Measurements from ENCODE around the gene ZNF664. TPM values are rescaled to one million over a fixed set of nuclear protein-coding genes. Genes with fewer than 3 reads are reported as not detected.

Gene ZNF664
- total and polyA plus RNA-seq, 2 of the 8 experiments (the other 6 are each of a cell fraction or from before 2014, with no cell fraction given): 22.8 to 51.4 TPM

DNA sequence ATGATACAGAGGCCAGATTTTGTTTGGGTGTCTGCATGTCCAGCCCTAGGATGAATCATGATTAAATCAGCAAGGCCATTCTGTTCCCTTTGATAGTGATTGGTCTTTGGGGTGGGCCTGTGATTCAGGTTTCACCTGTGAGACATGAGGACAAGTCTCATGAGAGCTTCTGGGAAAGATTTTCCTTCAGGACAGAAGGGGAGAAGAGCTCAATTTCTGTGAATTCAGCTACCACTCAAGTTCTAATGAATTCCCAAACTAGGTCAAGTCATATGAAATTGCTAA lies 73.4 kb downstream of the ZNF664 start (continued):
- TF ChIP-seq, protein P1, sequence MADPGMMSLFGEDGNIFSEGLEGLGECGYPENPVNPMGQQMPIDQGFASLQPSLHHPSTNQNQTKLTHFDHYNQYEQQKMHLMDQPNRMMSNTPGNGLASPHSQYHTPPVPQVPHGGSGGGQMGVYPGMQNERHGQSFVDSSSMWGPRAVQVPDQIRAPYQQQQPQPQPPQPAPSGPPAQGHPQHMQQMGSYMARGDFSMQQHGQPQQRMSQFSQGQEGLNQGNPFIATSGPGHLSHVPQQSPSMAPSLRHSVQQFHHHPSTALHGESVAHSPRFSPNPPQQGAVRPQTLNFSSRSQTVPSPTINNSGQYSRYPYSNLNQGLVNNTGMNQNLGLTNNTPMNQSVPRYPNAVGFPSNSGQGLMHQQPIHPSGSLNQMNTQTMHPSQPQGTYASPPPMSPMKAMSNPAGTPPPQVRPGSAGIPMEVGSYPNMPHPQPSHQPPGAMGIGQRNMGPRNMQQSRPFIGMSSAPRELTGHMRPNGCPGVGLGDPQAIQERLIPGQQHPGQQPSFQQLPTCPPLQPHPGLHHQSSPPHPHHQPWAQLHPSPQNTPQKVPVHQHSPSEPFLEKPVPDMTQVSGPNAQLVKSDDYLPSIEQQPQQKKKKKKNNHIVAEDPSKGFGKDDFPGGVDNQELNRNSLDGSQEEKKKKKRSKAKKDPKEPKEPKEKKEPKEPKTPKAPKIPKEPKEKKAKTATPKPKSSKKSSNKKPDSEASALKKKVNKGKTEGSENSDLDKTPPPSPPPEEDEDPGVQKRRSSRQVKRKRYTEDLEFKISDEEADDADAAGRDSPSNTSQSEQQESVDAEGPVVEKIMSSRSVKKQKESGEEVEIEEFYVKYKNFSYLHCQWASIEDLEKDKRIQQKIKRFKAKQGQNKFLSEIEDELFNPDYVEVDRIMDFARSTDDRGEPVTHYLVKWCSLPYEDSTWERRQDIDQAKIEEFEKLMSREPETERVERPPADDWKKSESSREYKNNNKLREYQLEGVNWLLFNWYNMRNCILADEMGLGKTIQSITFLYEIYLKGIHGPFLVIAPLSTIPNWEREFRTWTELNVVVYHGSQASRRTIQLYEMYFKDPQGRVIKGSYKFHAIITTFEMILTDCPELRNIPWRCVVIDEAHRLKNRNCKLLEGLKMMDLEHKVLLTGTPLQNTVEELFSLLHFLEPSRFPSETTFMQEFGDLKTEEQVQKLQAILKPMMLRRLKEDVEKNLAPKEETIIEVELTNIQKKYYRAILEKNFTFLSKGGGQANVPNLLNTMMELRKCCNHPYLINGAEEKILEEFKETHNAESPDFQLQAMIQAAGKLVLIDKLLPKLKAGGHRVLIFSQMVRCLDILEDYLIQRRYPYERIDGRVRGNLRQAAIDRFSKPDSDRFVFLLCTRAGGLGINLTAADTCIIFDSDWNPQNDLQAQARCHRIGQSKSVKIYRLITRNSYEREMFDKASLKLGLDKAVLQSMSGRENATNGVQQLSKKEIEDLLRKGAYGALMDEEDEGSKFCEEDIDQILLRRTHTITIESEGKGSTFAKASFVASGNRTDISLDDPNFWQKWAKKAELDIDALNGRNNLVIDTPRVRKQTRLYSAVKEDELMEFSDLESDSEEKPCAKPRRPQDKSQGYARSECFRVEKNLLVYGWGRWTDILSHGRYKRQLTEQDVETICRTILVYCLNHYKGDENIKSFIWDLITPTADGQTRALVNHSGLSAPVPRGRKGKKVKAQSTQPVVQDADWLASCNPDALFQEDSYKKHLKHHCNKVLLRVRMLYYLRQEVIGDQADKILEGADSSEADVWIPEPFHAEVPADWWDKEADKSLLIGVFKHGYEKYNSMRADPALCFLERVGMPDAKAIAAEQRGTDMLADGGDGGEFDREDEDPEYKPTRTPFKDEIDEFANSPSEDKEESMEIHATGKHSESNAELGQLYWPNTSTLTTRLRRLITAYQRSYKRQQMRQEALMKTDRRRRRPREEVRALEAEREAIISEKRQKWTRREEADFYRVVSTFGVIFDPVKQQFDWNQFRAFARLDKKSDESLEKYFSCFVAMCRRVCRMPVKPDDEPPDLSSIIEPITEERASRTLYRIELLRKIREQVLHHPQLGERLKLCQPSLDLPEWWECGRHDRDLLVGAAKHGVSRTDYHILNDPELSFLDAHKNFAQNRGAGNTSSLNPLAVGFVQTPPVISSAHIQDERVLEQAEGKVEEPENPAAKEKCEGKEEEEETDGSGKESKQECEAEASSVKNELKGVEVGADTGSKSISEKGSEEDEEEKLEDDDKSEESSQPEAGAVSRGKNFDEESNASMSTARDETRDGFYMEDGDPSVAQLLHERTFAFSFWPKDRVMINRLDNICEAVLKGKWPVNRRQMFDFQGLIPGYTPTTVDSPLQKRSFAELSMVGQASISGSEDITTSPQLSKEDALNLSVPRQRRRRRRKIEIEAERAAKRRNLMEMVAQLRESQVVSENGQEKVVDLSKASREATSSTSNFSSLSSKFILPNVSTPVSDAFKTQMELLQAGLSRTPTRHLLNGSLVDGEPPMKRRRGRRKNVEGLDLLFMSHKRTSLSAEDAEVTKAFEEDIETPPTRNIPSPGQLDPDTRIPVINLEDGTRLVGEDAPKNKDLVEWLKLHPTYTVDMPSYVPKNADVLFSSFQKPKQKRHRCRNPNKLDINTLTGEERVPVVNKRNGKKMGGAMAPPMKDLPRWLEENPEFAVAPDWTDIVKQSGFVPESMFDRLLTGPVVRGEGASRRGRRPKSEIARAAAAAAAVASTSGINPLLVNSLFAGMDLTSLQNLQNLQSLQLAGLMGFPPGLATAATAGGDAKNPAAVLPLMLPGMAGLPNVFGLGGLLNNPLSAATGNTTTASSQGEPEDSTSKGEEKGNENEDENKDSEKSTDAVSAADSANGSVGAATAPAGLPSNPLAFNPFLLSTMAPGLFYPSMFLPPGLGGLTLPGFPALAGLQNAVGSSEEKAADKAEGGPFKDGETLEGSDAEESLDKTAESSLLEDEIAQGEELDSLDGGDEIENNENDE (IDR thresholded peaks at IDR 0.05; ENCODE audit: insufficient replicate concordance, low read length): no peak
